HG03135 (cell line): ENCODE measurements around the gene NHLH1.
"Not testable (repeated sequence)": the region's sequence is repeated elsewhere in the genome, so short reads cannot be mapped to it uniquely, and the experiment has no call there.

ENCODE experiments used
- ATAC-seq: cut with Tn5 transposase; IDR thresholded peaks from one replicate; pipeline ENCODE4 v1.9.1; 2021; ENCODE audit warnings: mild to moderate bottlenecking, moderate library complexity; ENCODE audit not compliant: unreplicated experiment

The NHLH1 gene

DNA sequence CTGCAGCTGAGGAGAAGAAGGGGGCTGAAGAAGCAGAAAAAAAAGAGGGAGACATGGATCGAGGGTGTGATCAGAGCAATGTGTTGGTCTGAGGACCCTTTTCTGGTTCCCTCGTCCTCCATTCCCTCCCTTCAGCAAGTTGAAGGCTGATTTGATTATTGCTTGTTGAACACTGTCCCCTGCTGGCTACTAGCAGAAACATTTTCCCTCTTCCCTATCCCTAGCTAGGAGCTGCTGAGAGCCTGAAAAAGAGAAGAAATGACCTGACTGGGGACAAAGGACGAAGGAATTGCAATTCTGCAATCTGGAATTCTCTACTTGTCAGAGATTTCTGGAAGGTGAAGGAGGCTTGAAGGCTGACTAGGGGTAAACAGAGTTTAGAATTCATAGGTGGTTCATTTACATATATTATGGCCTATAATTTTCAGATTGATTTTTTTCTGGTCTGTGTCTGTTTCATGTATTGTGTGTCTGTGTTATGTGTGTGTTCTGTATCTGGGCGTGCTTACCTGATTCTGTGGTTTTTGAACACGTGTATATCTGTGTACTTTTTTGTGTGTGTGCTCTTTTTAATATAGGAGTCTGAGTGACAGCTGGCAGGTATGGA lies 9.8 kb downstream of the NHLH1 start:
- ATAC-seq, result no peak

DNA sequence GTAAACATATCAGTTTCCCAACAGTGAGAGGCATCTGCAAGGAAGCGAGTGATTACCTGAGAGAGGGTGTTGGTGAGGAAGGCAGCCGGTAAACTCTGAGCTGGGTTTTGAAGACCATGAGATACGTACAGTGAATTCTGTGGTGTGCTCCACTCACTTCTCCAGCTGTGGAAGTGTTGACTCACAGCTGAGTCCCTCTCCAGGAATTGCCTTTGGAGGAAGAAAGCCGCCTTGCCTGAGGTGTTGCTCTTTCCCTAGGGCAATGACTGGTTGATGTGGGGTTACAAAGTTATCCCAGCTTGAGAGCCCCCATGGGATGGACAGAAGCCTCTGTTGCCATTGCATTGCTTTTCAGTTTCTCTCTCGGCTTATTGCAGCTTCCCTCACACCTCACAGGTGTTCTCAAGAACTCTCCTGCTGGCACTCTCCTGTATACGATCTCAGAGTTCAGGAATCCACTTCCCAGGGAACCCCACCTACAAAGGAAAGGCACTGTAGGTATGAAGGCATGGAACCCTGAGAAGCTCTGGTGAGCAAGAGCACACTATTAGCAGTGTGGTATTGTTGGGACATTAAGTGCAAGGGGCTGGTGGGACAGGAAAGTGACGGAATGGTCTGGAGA lies 10.8 kb downstream of the NHLH1 start:
- ATAC-seq, result no peak

DNA sequence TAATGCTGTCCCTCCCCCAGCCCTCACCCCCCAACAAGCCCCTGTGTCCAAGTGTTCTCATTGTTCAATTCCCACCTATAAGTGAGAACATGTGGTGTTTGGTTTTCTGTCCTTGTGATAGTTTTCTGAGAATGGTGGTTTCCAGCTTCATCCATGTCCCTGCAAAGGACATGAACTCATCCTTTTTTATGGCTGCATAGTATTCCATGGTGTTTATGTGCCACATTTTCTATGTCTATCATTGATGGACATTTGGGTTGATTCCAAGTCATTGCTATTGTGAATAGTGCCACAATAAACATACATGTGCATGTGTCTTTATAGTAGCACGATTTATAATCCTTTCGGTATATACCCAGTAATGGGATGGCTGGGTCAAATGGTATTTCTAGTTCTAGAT lies 17.9 kb downstream of the NHLH1 start:
- not testable (repeated sequence) for ATAC-seq

DNA sequence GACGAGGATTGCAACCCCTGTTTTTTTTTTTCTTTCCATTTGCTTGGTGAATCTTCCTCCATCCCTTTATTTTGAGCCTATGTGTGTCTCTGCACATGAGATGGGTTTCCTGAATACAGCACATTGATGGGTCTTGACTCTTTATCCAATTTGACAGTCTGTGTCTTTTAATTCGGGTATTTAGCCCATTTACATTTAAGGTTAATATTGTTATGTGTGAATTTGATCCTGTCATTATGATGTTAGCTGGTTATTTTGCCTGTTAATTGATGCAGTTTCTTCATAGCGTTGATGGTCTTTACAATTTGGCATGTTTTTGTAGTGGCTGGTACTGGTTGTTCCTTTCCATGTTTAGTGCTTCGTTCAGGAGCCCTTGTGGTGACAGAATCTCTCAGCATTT lies 21.5 kb downstream of the NHLH1 start:
- not testable (repeated sequence) for ATAC-seq

DNA sequence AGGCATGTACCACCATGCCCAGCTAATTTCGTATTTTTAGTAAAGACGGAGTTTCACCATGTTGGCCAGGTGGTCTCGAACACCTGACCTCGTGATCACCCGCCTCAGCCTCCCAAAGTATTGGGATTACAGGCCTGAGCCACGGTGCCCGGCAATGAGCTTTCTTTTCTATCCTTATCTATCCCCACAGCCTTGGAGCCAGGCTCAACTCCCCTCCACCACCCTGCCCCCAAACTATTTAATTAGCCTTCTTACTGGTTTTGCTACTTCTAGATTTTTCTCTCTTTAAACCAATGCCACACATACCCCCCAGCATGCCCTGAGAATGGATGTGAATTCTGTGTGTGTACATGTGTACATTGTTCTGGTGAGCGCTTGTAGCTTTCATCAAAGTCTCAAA lies 27.8 kb downstream of the NHLH1 start:
- ATAC-seq, result no peak

DNA sequence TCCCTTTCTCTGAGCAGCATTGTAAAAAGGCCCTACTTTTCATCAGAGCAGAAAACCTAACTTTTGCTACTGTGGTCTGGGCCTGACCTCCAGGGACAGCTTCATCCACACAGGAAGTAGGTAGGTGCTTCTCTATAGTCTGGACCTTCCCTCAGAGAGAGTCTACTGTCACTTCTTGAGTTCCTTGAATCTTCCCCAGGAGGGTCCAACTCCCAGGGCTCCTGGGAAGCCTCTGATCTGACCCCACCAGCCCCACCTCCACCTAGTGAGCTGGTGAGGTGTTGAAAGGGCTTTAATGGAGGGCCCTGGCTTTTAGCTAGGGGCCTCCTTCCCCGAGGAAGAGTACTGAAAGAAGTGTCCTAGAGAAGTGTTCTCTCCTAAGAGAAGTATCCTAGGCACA lies 30.8 kb downstream of the NHLH1 start:
- no peak for ATAC-seq

DNA sequence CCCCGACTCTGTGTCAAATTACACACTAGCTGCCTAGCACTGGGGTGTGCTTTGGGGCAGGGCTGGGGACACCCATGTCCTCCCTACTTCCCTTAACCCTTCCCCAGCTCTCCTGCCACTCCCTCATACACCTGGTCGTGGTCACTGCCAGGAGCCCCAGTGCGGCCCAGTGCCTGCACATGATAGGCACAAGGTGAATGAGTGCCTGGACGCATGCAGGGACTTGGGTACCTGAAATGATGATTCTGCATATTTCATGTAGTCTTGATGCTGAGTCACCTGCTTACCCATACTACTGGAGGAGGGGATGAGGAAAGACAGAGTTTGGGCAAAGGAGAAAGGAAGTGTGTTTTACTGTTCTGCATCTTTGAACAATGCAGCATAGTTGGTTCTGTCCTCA lies 32.0 kb downstream of the NHLH1 start:
- ATAC-seq, result no peak

DNA sequence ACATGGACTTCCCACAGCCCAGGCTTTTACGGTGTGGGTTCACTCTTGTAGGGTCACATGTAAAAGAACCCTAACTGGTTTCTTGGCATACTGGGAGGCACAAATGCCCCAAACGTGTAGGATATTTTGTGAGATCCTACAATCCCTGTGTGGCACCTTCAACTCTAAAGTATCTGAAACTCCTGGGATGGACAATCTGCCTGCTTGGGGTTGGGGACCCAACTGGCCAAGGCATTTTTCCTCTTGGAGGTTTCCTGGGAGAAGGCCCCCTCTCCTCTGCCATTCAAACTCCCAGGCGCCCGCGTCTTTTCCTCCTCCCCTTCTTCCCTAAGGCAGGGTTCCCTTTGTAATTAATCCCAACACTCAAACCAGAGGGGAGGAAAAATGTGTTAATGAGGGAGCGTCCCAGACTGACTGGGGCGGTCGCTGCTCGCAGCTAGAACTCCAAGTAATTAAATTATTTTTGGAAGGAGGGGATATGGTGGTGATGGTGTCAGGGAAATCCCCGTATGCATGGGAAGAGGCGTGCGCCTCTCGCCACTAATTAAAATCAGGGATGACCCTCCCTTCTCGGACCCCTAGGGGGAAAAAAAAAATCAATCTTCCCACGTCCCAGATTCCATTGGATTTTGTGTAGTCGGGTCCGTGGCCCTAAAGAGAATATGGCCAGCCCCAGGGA lies 32.8 kb downstream of the NHLH1 start:
- ATAC-seq, result no peak

DNA sequence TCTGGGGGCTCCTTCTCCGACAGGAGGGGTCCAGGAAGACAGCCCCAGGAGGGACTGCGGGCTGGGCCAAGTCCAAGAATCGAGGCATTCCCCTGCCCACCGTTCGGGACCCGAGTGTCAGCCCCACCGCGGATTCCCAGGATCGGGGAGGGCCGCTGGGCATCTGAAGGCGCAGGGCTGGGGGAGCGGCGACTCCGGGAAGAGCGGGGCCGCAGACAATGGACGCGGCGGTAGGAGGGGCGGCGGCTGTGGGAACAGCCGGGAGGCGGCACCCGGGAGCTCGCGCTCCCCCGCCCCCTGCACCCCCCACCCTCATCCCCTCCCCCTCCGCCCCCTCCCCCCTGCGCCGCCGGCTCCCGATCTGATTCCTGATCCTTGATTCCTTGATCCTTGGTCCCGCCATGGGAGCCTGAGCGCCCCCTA lies 33.4 kb downstream of the NHLH1 start, which contains the start of gene VANGL2:
Gene VANGL2 (plus strand): TSS at position 342 of the 423 bp plus-strand sequence. CDS start 15,274 bp downstream, outside the sequence.
- ATAC-seq, result no peak

DNA sequence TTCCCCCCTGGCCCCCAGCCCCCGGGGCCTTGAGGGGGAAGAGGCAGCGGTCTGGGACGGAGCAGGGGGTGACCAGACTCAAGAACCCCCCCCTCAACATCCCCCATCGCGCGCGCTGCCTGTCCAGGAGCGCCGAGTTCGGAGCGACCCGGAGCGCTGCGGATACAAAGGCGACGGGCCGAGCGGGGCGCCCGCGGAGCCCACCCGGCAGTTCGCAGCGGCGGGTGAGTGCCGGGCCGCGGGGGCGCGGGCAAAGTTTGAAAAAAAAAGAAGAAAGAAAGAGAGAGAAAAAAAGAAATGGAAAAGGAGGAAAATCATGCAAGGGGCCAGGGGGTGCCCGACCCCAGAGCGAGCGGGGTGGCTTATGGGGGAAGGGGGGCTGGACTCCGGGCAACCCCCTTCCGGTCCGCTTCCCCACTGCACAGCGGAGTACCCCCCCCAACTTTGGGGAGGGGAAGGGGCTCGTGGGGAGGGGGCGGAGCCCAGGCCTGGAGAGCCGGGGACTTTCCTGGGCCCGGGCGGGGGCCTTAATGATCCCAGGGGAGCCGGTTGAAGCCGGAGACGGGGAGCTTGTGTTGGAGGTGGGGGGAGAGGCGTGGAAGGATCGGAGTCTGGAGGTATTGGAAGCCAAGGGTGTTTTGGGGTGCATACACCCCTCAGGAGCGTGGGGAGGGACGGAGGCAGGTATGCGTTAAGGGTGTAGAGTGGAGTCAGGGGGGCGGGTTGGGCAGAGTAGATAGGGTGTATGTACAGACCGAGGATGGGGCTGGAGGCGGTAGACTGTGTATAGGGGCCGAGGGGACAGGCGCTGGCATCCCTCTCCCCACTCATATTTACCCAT lies 34.0 kb downstream of the NHLH1 start:
- no peak for ATAC-seq

DNA sequence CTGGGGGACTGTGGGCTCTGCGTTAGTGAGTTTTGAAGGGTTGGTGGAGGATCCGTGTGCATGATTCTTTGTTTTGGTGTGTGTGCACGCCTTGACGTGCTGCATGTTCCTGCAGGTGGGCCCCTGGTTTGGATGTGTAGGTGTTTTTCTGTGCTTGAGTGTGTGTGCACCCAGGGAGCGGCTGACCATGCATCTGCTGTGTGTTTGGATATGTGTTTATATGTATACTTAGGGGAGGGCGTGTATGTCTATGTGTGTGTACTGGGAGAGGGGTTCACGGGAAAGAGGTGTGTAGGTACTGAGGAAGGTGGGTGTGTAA lies 34.6 kb downstream of the NHLH1 start:
- ATAC-seq, result no peak

DNA sequence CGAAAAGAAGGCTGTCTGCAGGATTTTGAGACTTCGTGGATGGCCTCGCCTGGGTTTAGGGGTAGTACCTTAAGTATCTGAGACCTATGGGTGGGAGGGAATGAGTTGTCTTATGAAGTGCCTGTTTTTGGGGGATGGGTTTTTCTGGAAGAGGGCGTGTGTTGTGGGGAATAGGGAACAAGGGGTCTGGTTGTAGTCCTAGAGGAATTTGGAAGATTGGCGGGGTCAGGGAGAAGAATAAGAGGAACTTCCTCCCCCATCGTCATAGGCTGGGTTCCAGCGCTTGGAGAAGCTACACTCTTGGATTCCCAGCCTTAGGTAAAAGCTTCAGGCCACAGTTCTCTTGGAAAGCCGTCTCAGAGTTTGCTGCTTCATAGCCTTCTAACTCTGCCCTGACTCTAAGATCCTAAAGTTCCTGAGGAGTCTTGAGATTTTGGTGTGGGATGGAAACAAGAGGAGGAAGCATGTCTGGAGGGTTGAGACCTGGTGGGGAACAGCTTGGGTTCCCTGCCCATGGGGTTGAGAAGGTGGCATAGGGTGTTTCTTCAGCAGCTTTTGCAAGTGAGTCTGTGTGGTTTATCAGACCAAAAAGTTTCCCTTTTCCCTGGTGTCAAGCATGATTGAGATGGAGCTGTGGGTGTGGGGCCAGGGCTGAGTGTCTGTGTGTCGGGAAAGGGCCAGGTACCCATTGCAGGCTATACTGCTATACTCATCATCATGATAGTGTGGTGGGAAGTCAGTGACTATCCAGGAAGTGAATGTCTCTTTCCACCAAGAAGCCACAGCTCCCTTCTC lies 35.3 kb downstream of the NHLH1 start:
- ATAC-seq, result no peak

DNA sequence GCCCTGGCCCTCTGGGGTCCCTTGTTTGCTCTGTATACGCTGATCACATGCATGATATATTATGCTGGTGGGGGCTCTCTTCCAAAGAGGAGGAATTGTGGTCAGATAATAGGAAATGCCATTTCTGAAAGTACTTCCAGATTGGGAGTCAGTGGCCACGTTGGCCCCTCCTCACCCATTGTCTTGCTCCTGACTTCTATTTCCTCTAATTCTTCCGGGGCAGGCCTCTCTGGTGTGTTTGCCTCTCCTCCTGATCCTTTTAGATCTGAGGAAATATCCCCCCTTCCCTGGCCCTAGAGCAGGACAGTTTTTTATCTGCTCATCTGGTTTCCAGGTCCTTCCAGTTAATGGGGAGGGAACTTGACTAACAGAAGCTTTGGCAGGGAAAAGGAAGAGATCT lies 36.4 kb downstream of the NHLH1 start:
- no peak for ATAC-seq

DNA sequence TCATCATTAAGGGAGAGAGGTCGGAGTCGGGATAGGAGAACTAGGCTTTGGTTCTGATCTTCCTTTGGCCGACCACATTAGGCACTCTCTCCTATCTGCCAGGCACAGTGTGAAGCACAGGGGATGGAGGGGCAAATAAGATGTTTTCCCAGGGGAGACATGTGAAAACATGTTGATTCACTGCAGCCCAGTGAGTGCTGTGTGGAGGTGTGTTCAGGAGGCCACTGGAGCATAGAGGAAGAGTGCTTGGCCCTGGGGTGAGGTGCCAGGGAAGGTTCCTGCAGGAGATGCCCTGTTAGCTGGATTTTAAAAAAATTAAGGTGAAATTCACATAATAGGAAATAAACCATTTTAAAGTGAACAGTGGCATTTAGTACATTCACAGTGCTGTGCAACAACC lies 37.2 kb downstream of the NHLH1 start:
- no peak for ATAC-seq

DNA sequence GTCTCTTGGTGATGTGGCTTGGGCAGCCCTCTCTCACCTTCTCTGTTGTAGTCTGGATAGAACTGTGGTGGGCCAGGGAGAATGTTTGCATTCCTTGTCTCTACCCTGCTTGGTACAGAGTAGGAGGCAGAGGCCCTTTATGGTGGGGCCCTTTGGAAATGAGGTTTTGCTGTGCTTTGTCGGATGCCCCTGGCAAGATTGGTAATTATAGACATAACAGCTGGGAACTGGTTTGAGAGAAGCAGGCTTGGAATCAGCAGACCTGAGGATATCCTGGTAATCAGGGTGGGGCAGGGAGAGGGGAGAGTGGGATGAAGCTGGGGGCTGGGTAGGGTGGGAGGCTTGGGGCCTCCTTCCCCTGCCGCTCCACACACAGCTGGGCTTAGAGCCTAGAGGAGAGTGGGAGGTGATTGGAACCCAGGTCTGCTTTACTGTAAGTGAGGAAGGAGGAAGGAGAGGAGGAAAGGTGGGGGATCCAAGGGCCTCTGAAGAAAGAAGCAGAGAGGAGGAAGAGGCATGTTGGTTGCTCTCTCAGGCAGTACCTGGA lies 38.5 kb downstream of the NHLH1 start:
- no peak for ATAC-seq

DNA sequence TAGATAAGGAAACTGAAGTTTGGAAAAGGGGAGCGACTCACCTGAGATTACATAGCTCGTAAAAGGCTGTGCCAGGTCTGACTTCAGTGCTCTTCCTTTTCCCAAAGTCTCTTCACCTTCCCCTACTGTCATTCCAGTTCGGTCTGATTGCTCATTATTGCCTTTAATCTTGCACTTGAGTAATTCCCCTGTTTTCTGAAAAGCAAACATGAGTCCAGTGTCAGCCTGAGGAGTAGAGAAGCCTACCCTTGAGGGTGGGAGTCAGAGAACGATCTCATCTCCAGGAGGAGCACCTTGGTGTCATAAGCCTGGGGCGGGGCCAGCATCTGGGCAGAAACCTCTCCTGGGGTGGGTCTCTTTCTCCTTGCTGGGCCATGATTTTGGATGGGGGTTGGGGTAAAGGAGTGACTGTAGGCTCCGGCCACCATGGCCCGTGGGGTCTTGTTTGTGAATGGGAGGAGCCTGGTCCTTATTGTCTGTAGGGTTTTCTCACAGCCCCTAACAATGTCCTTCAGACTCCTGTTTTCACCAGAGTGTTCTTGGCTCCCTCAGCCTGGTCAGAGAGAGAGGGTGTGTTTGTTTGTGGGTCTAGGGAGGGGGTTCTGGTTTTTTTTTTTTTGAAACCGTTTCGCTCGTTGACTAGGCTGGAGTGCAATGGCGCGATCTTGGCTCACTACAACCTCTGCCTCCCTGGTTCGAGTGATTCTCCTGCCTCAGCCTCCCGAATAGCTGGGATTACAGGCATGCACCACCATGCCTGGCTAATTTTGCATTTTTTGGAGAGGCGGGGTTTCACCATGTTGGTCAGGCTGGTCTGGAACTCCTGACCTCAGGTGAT lies 39.5 kb downstream of the NHLH1 start:
- ATAC-seq, result no peak

DNA sequence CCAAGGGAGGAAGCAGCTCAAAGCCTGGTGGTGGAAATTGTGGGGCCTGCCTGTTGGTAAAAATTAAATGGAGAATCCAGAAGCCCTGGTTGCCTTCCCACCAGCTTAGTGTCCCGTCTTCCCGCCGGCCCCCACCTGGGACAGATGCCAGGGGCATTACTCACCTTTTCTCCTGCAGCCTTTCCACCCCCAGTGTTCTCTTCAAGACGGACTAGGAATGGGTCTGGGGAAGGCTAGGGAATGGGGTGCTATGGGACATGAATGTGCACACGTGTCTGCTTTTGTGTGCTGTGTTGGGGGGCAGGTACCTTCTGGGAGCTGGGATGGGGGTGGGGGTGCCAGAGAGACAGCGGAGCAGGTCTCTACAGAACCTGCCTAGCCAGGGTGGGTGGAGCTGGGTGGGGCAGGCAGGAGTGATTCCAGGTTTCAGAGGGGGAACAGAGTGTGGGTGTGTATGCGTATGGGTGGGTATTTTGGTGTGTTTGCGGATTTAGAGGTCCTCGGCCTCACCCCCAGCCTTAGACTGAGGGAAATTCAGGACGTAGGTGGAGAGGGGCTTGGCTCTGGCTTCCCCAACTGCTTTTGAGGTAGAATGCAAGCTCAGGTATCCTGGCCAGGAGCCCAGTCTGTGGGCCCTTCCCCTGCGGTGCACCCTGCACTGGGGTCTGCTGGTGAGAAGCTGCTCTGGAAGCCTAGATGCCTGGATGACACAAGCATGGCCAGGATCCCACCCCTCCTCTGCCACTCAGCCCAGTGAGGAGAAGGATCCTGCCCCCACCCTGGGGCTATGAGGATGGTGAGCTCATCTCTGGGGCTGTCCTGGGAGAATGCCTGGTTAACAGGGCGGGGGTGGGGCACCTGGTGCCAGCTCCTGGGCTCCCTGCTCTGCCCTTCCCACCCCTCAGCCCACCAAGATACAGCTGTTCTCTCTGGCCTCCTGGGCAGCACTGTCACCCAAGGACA lies 41.2 kb downstream of the NHLH1 start:
- no peak for ATAC-seq

DNA sequence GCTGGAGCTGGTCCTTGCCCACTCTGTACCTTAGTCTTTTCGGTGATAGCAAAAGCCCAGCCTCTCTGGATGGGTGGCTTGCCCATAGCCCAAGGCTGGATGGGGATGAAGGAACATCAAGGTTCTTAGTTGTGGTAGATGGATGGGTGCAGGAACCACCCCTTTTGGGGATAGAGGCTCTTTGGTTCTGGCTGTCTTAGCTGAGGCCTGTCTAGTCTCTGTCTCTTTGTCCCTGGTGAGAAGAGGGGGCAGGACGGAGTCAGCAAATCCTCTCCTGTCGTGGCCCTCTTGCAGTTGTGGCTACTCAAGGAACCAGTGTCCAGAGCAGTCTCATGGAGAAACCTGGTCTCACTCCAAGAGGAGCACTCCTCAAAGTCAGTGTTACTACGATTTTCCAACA lies 42.0 kb downstream of the NHLH1 start:
- no peak for ATAC-seq
